HG02943 (cell line): ENCODE results near the gene HOXD1.

Source experiments
- ATAC-seq: cut with Tn5 transposase; IDR thresholded peaks from one replicate; pipeline ENCODE4 v1.9.1; 2021; ENCODE audit warnings: mild to moderate bottlenecking, low read depth, moderate library complexity; ENCODE audit not compliant: unreplicated experiment

Gene HOXD1

GRCh38 chr2:176178757-176179295, 9.6 kb upstream of the HOXD1 start:
- ATAC-seq, result no peak

- ATAC-seq, result no peak
Observed at GRCh38 chr2:176181551-176181950, 6.9 kb upstream of the HOXD1 start.

- ATAC-seq, result no peak
Observed at GRCh38 chr2:176182671-176183070, 5.8 kb upstream of the HOXD1 start.

GRCh38 chr2:176184749-176185148, 3.7 kb upstream of the HOXD1 start:
- no peak for ATAC-seq

GRCh38 chr2:176186024-176186423, 2.4 kb upstream of the HOXD1 start:
- no peak for ATAC-seq

GRCh38 chr2:176187200-176187898, 1.1 kb upstream of the HOXD1 start:
- no peak for ATAC-seq

GRCh38 chr2:176188774-176189680, 559 bp downstream of the HOXD1 start:
- no peak for ATAC-seq

GRCh38 chr2:176189681-176190641, 1.5 kb downstream of the HOXD1 start:
- ATAC-seq, result no peak

- ATAC-seq, result no peak
Observed at GRCh38 chr2:176192351-176192750, 3.9 kb downstream of the HOXD1 start.

- ATAC-seq, result no peak
Observed at GRCh38 chr2:176193048-176193447, 4.6 kb downstream of the HOXD1 start.

GRCh38 chr2:176199902-176200301, 11.4 kb downstream of the HOXD1 start:
- no peak for ATAC-seq

- ATAC-seq, result no peak
Observed at GRCh38 chr2:176200971-176201370, 12.5 kb downstream of the HOXD1 start.

- ATAC-seq, result no peak
Observed at GRCh38 chr2:176202491-176202890, 14.0 kb downstream of the HOXD1 start.

- ATAC-seq, result no peak
Observed at GRCh38 chr2:176205126-176205525, 16.7 kb downstream of the HOXD1 start.

- ATAC-seq, result no peak
Observed at GRCh38 chr2:176206136-176206535, 17.7 kb downstream of the HOXD1 start.

GRCh38 chr2:176206682-176207081, 18.2 kb downstream of the HOXD1 start:
- ATAC-seq, result no peak

- no peak for ATAC-seq
Observed at GRCh38 chr2:176211110-176211509, 22.6 kb downstream of the HOXD1 start.

- no peak for ATAC-seq
Observed at GRCh38 chr2:176212276-176212675, 23.8 kb downstream of the HOXD1 start.

GRCh38 chr2:176213406-176213805, 24.9 kb downstream of the HOXD1 start:
- ATAC-seq, result no peak

- no peak for ATAC-seq
Observed at GRCh38 chr2:176227874-176228273, 39.4 kb downstream of the HOXD1 start.
